GM12878 (cell line): ENCODE measurements around the gene VEGFB. TPM values are rescaled to one million over a fixed set of nuclear protein-coding genes. Genes with fewer than 3 reads are reported as not detected.

ENCODE experiments used
- ATAC-seq: fragments of 200-7000 bp; cut with Tn5 transposase; 3 replicates; pipeline ENCODE4 v1.9.1; 2020; ENCODE audit warnings: mild to moderate bottlenecking, moderate library complexity
- BruUV-seq: library from RNA; stranded (reverse); fragments of 400-500 nt; replicated peaks from 2 replicates; lab custom pipeline; 2021; lab: Mats Ljungman, UMichigan
- CTCF ChIA-PET: fragments of 300-600 bp; sonication (Branson Sonifier 250); formaldehyde crosslinking; extraction: SDS; loops from one replicate; lab custom pipeline; 2021; ENCODE audit warnings: inconsistent platforms; lab: Yijun Ruan, JAX
- POLR2A ChIA-PET: fragments of 350-600 bp; formaldehyde crosslinking; extraction: SDS; loops from one replicate; lab custom pipeline; 2021; ENCODE audit warnings: inconsistent platforms; lab: Charles Lee
- RAD21 ChIA-PET: fragments of 300-600 bp; sonication (Branson Sonifier 250); formaldehyde crosslinking; loops from one replicate; lab custom pipeline; 2023; ENCODE audit warnings: antibody characterized with exemption; ENCODE audit not compliant: unreplicated experiment; lab: Charles Lee
- SMC1A ChIA-PET: fragments of 300-600 bp; sonication (Branson Sonifier 250); formaldehyde crosslinking; loops from one replicate; lab custom pipeline; 2023; ENCODE audit not compliant: unreplicated experiment, uncharacterized antibody; lab: Charles Lee
- DNase-seq: peaks from one replicate; pipeline ENCODE4 v3.0.0-alpha.2; 2011; ENCODE audit warnings: low read depth, low spot score
- FAIRE-seq: peaks from 3 replicates; lab custom pipeline; 2011; peaks lifted over from hg19 to GRCh38; lab: Jason Lieb, UNC
- H2AFZ ChIP-seq: 2 replicates; pipeline ENCODE4 v1.6.0; 2011; ENCODE audit warnings: low read depth, low read length, control low read depth; ENCODE audit not compliant: control insufficient read depth
- H3K27ac ChIP-seq: 2 replicates; pipeline ENCODE4 v1.5.1; 2011; ENCODE audit warnings: control low read depth; ENCODE audit not compliant: control insufficient read depth, insufficient read depth
- H3K27me3 ChIP-seq, 2 experiments: replicated peaks in 1 of 2; 2 replicates each; pipeline versions ENCODE4 v1.6.0 to v1.6.1; 2011; ENCODE audit warnings: low read length in 1 of 2; ENCODE audit not compliant: control insufficient read depth in 2 of 2, insufficient read depth in 2 of 2
- H3K36me3 ChIP-seq, 2 experiments: 2 replicates each; pipeline ENCODE4 v1.5.1; 2011; ENCODE audit warnings: low read length in 1 of 2; ENCODE audit not compliant: control insufficient read depth in 2 of 2, insufficient read depth in 2 of 2
- H3K4me1 ChIP-seq: 2 replicates; pipeline ENCODE4 v1.6.1; 2011; ENCODE audit warnings: mild to moderate bottlenecking, low read length, moderate library complexity, mixed read lengths; ENCODE audit not compliant: control insufficient read depth, insufficient read depth
- H3K4me2 ChIP-seq: 2 replicates; pipeline ENCODE4 v1.6.0; 2011; ENCODE audit warnings: control low read depth; ENCODE audit not compliant: control insufficient read depth, insufficient read depth
- H3K4me3 ChIP-seq: fragments of 200-600 bp; sonication (generic); 2 replicates; pipeline ENCODE4 v1.5.1; 2016
- H3K79me2 ChIP-seq: 2 replicates; pipeline ENCODE4 v1.6.0; 2011; ENCODE audit warnings: low read length; ENCODE audit not compliant: control insufficient read depth, insufficient read depth
- H3K9ac ChIP-seq: 2 replicates; pipeline ENCODE4 v1.8.0; 2011; ENCODE audit warnings: low read length, control low read depth, mixed read lengths; ENCODE audit not compliant: control insufficient read depth, insufficient read depth
- H3K9me3 ChIP-seq: replicated peaks from 3 replicates; pipeline ENCODE4 v1.5.1; 2011; ENCODE audit warnings: mild to moderate bottlenecking, low read length; ENCODE audit not compliant: control insufficient read depth, insufficient read depth
- H4K20me1 ChIP-seq: 2 replicates; pipeline ENCODE4 v1.6.0; 2011; ENCODE audit not compliant: control insufficient read depth, insufficient read depth
- CHD2 ChIP-seq: IDR thresholded peaks from 2 replicates; pipeline ENCODE4 v1.6.1; 2011; ENCODE audit warnings: low read depth, low read length, improper control_type of control experiment, borderline replicate concordance
- CREB1 ChIP-seq: IDR thresholded peaks from 2 replicates; pipeline ENCODE4 v1.6.1; 2012; ENCODE audit warnings: low read depth, mild to moderate bottlenecking, inconsistent platforms
- HDAC2 ChIP-seq: fragments of 200-600 bp; sonication (generic); IDR thresholded peaks from 2 replicates; pipeline ENCODE4 v1.6.1; 2017
- HDGF ChIP-seq: fragments of 450-650 bp; IDR thresholded peaks from 2 replicates; pipeline ENCODE4 v1.6.1; 2016; ENCODE audit warnings: antibody characterized with exemption
- MEF2B ChIP-seq: fragments of 450-650 bp; IDR thresholded peaks from 2 replicates; pipeline ENCODE4 v1.6.1; 2018; ENCODE audit warnings: mild to moderate bottlenecking, moderate library complexity; ENCODE audit not compliant: partially characterized antibody, poor library complexity, severe bottlenecking
- NR2C2 ChIP-seq: IDR thresholded peaks from 2 replicates; pipeline ENCODE4 v1.6.1; 2011; ENCODE audit warnings: borderline replicate concordance, low read depth; ENCODE audit not compliant: control insufficient read depth, insufficient read length
- RBBP5 ChIP-seq: fragments of 200-600 bp; sonication (generic); conservative IDR thresholded peaks from 2 replicates; pipeline ENCODE4 v1.6.1; 2016
- SUZ12 ChIP-seq: fragments of 200-600 bp; sonication (generic); IDR thresholded peaks from one replicate; pipeline ENCODE4 v1.6.1; 2018; ENCODE audit warnings: antibody characterized with exemption, mild to moderate bottlenecking; ENCODE audit not compliant: unreplicated experiment
- TAF1 ChIP-seq: IDR thresholded peaks from 2 replicates; pipeline ENCODE4 v1.6.1; 2011; ENCODE audit warnings: mild to moderate bottlenecking, low read depth, low read length, borderline replicate concordance
- TARDBP ChIP-seq: IDR thresholded peaks from 2 replicates; pipeline ENCODE4 v1.6.1; 2016; ENCODE audit warnings: borderline replicate concordance
- ZSCAN29 ChIP-seq: fragments of 450-650 bp; IDR thresholded peaks from 2 replicates; pipeline ENCODE4 v1.6.1; 2017; ENCODE audit warnings: mild to moderate bottlenecking, moderate library complexity
- WGBS: methylation state at CpG from one replicate; pipeline ENCODE4 v1.1.6; 2016; ENCODE audit warnings: low lambda C conversion rate; ENCODE audit not compliant: insufficient replicate concordance, insufficient coverage; ENCODE audit errors: missing lambda C conversion rate; 5-methylcytosine and 5-hydroxymethylcytosine counted together
- in situ Hi-C: fragments of 300-500 bp; cut with MboI; formaldehyde crosslinking; loops from 9 replicates; pipeline ENCODE4 v1.14.3; 2018; ENCODE audit warnings: mixed read lengths
- intact Hi-C: fragments of 100-400 bp; cut with micrococcal nuclease; formaldehyde crosslinking; loops from one replicate; pipeline ENCODE4 v1.14.2; 2022; ENCODE audit not compliant: unreplicated experiment
- polyA plus RNA-seq, 11 experiments: library from polyadenylated mRNA; depleted of rRNA in 4 of 11; unstranded in 6 of 11; stranded (reverse) in 5 of 11; fragments of >200 nt; fragmentation: Nextera tagmentation in 4 of 11; fragmentation: Illumina TruSeq in 1 of 11; extraction: Ambion mirVana in 4 of 11; extraction: Trizol in 1 of 11; gene quantifications; 1 replicate in 1 of 11; 2 replicates in 10 of 11; pipeline versions ENCODE4 v1.2.1 to v1.2.3, GENCODE V29; 2011 to 2016; ENCODE audit warnings: inconsistent platforms in 2 of 11, missing spikeins in 2 of 11, low read depth in 1 of 11
- total RNA-seq, 4 experiments: library from RNA; depleted of rRNA in 3 of 4; stranded (reverse); fragments of >200 nt in 3 of 4; fragmentation: Illumina TruSeq in 1 of 4; extraction: Trizol in 1 of 4; gene quantifications; 2 replicates each; pipeline versions ENCODE4 v1.2.1 to v1.2.3, GENCODE V29; 2013 to 2021
- TF ChIP-seq, protein P1 (sequence below): IDR thresholded peaks from 2 replicates; pipeline ENCODE4 v1.6.1; 2011; ENCODE audit warnings: borderline replicate concordance, low read depth, mild to moderate bottlenecking, moderate library complexity, low read length; ENCODE audit not compliant: insufficient read depth, poor library complexity, severe bottlenecking

Gene VEGFB
- total and polyA plus RNA-seq, 10 of the 15 experiments (the other 5 are each of a cell fraction or from before 2014, with no cell fraction given) = 7.0 to 75.8 (median 20.3) TPM

GRCh38 chr11:64198511-64198910 lies 35.9 kb upstream of the VEGFB start:
- no peak for ATAC-seq
- Histone ChIP-seq H3K9me3 (no peaks in the 10 kb centered on the region), H3K36me3 (peaks cover 46 to 51% of the 10 kb centered on the region in 2 experiments), H4K20me1 (no peaks in the 10 kb centered on the region), H2AFZ (no peak overlapping the region), H3K27ac (no peak overlapping the region), H3K4me2 (no peak overlapping the region), H3K79me2 (no peaks in the 10 kb centered on the region), H3K4me1 (no peaks in the 10 kb centered on the region), H3K9ac (no peak overlapping the region), H3K27me3 (no peaks in the 10 kb centered on the region), H3K4me3 (no peak overlapping the region)
- ChIA-PET CTCF (interaction anchor here (1.6 kb wide), 1 partner anchor 102 kb away, joined by 5 read pairs; the partner anchor contains the start of gene CATSPERZ), RAD21 (no interaction called here), SMC1A (interaction anchor here (0.6 to 1.5 kb wide), 2 partner anchors 8 to 342 kb away, joined by 3 to 5 read pairs; partner anchors contain the start of gene FERMT3), POLR2A (no interaction called here)
- no peak for TF ChIP-seq NR2C2
- TF ChIP-seq CREB1 = no peak
- TF ChIP-seq SUZ12 = no peak
- no peak for TF ChIP-seq TAF1
- no peak for TF ChIP-seq ZSCAN29
- no peak for TF ChIP-seq MEF2B
- TF ChIP-seq, protein P1, sequence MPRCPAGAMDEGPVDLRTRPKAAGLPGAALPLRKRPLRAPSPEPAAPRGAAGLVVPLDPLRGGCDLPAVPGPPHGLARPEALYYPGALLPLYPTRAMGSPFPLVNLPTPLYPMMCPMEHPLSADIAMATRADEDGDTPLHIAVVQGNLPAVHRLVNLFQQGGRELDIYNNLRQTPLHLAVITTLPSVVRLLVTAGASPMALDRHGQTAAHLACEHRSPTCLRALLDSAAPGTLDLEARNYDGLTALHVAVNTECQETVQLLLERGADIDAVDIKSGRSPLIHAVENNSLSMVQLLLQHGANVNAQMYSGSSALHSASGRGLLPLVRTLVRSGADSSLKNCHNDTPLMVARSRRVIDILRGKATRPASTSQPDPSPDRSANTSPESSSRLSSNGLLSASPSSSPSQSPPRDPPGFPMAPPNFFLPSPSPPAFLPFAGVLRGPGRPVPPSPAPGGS = no peak
- no peak for TF ChIP-seq TARDBP
- TF ChIP-seq RBBP5 = no peak
- TF ChIP-seq HDGF = no peak
- no peak for TF ChIP-seq CHD2
- TF ChIP-seq HDAC2 = no peak
- WGBS = 100% methylated on average over 2 of the region's 2 CpGs
- no peak for DNase-seq
- BruUV-seq = no TSS peak
- no peak for FAIRE-seq
- intact Hi-C loops (no loop called here), in situ Hi-C loops (no loop called here)
